ENCODE results near the gene HOGA1. TPM values are rescaled to one million over a fixed set of nuclear protein-coding genes. Genes with fewer than 3 reads are reported as not detected.

The HOGA1 gene
- total and polyA plus RNA-seq, 2 donors (not counting 1 experiment from before 2014, with no cell fraction given) = 0.58 to 1.5 TPM

DNA sequence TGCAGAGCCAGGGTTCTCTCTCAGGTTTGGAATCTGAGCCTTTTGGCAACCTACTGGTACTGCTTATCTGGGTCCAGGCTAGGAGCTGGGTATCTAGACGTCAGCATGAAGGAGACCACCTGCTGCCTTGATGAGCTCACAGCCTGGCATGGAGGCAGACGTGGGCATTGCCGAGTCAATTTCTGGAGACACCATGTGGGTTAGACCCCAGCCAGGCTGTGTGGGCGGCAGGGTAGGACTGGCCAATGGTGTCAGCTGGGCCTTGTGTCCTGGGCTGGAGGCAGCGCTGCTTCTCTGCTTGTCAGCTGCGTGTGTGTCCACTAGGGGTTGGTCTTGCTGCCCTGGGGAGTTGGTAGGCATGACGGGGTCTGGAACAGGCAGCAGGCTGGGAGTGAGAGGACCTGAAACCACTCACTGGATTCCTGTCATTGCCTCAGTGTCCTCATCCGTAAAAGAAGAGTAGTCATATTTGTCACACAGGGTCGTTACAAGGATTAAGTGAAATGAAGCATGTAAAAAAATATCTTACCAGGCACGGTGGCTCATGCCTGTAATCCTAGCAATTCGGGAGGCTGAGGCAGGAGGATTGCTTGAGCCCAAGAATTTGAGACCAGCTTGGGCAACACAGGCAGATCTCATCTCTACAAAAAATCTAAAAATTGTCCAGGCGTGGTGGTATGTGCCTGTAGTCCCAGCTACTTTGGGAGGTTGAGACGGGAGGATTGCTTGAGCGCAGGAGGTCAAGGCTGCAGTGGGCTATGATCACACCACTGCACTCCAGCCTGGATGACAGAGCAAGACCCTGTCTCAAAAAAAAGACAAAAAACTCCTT lies 43.3 kb upstream of the HOGA1 start:
- Histone ChIP-seq H3K79me2 (ENCODE audit: control insufficient read depth, insufficient read depth, low read length) (peaks cover 9% of the 10 kb centered on the region), H4K20me1 (ENCODE audit: control insufficient read depth, extremely low read depth, insufficient read depth, low read length) (no peaks in the 10 kb centered on the region), H3K27me3 (ENCODE audit: control insufficient read depth, insufficient read depth, low read length) (no peaks in the 10 kb centered on the region), H2AFZ (ENCODE audit: low read length) (no peak overlapping the region), H3K4me3 (replicated peaks in 1 of 4; ENCODE audit: control extremely low read depth in 1 of 4, insufficient read depth in 1 of 4, low read depth in 3 of 4, low read length in 4 of 4) (no peak overlapping the region), H3K4me2 (ENCODE audit: extremely low read depth, insufficient read depth, low read length) (peak overlapping the region; percentile 45), H3K9me3 (ENCODE audit: control insufficient read depth, insufficient read depth, low read depth, low read length) (no peaks in the 10 kb centered on the region), H3K27ac (ENCODE audit: insufficient read depth, low read length) (peak overlapping the region; percentile 91), H3K36me3 (ENCODE audit: control insufficient read depth, insufficient read depth, low read length) (no peaks in the 10 kb centered on the region), H3K4me1 (ENCODE audit: control insufficient read depth, extremely low read depth, insufficient read depth, low read length) (peaks cover 43% of the 10 kb centered on the region), H3K9ac (ENCODE audit: insufficient read depth, low read length) (no peak overlapping the region)
- TF ChIP-seq CTCF (conservative IDR thresholded peaks at IDR 0.05 in 1 of 2, IDR thresholded peaks at IDR 0.05 in 1 of 2; ENCODE audit: low read depth in 1 of 2, low read length in 2 of 2) (peak in 1 of 2 donors; percentile 4), EZH2 (IDR thresholded peaks at IDR 0.05; ENCODE audit: low read length, missing control alignments) (no peak)
- peak in 1 of 2 donors; percentile 62 for DNase-seq (ENCODE audit: low read depth in 2 of 2)

- H3K27me3 ChIP-seq (ENCODE audit: control insufficient read depth, insufficient read depth, low read length) = no peaks in the 10 kb centered on the region
- peak overlapping the region; percentile 36 for H3K9ac ChIP-seq (ENCODE audit: insufficient read depth, low read length)
- no peaks in the 10 kb centered on the region for H3K36me3 ChIP-seq (ENCODE audit: control insufficient read depth, insufficient read depth, low read length)
- TF ChIP-seq CTCF (conservative IDR thresholded peaks at IDR 0.05 in 1 of 2, IDR thresholded peaks at IDR 0.05 in 1 of 2; ENCODE audit: low read depth in 1 of 2, low read length in 2 of 2) (no peak), EZH2 (IDR thresholded peaks at IDR 0.05; ENCODE audit: low read length, missing control alignments) (no peak)
- peak overlapping the region; percentile 27 for H2AFZ ChIP-seq (ENCODE audit: low read length)
- H4K20me1 ChIP-seq (ENCODE audit: control insufficient read depth, extremely low read depth, insufficient read depth, low read length) = no peaks in the 10 kb centered on the region
- peaks cover 9% of the 10 kb centered on the region for H3K79me2 ChIP-seq (ENCODE audit: control insufficient read depth, insufficient read depth, low read length)
- H3K27ac ChIP-seq (ENCODE audit: insufficient read depth, low read length) = peak overlapping the region; percentile 91
- peak overlapping the region; percentile 68 for H3K4me2 ChIP-seq (ENCODE audit: extremely low read depth, insufficient read depth, low read length)
- DNase-seq (ENCODE audit: low read depth in 2 of 2) = peak; percentile 94 to 99
- H3K4me1 ChIP-seq (ENCODE audit: control insufficient read depth, extremely low read depth, insufficient read depth, low read length) = peaks cover 47% of the 10 kb centered on the region
- H3K9me3 ChIP-seq (ENCODE audit: control insufficient read depth, insufficient read depth, low read depth, low read length) = no peaks in the 10 kb centered on the region
- H3K4me3 ChIP-seq (replicated peaks in 1 of 4; ENCODE audit: control extremely low read depth in 1 of 4, insufficient read depth in 1 of 4, low read depth in 3 of 4, low read length in 4 of 4) = peak overlapping the region in 1 of 4 experiments; percentile 5
These were observed 41.8 kb upstream of the HOGA1 start for GRCh38 chr10:97542169-97543024.

DNA sequence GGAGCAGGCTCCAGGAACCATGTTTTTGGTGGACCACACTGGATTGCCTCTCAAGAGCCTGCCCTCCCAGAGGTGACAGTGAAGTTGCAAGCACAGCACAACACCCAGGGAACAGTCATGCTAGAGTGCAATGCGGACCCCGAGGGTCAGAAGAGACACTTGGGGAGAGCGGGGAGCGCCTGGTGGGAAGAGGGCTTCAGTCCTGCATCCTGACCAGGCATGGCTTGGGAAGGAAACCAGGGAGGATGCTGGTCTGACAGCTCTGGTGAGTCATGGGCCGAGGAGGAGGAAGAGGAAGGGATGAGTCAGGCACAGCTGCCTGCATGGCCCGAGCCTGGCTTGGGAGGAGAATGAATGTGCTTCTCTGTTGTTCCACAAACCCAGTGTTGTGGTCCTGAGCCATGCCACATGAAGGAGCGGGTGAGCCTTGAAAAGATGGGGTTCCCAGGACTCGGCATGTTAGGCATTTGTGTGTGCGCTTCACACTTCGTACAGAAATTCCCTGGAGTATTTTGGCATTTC lies 41.1 kb upstream of the HOGA1 start:
- TF ChIP-seq EZH2 (IDR thresholded peaks at IDR 0.05; ENCODE audit: low read length, missing control alignments) (no peak), CTCF (conservative IDR thresholded peaks at IDR 0.05 in 1 of 2, IDR thresholded peaks at IDR 0.05 in 1 of 2; ENCODE audit: low read depth in 1 of 2, low read length in 2 of 2) (no peak)
- DNase-seq (ENCODE audit: low read depth in 2 of 2) = peak; percentile 91 to 99
- Histone ChIP-seq H4K20me1 (ENCODE audit: control insufficient read depth, extremely low read depth, insufficient read depth, low read length) (no peaks in the 10 kb centered on the region), H3K79me2 (ENCODE audit: control insufficient read depth, insufficient read depth, low read length) (peaks cover 9% of the 10 kb centered on the region), H3K27me3 (ENCODE audit: control insufficient read depth, insufficient read depth, low read length) (no peaks in the 10 kb centered on the region), H3K4me3 (replicated peaks in 1 of 4; ENCODE audit: control extremely low read depth in 1 of 4, insufficient read depth in 1 of 4, low read depth in 3 of 4, low read length in 4 of 4) (peak overlapping the region in 1 of 4 experiments; percentile 21), H3K36me3 (ENCODE audit: control insufficient read depth, insufficient read depth, low read length) (no peaks in the 10 kb centered on the region), H3K9me3 (ENCODE audit: control insufficient read depth, insufficient read depth, low read depth, low read length) (no peaks in the 10 kb centered on the region), H2AFZ (ENCODE audit: low read length) (no peak overlapping the region), H3K9ac (ENCODE audit: insufficient read depth, low read length) (peak overlapping the region; percentile 36), H3K4me1 (ENCODE audit: control insufficient read depth, extremely low read depth, insufficient read depth, low read length) (peaks cover 47% of the 10 kb centered on the region), H3K4me2 (ENCODE audit: extremely low read depth, insufficient read depth, low read length) (peak overlapping the region; percentile 68), H3K27ac (ENCODE audit: insufficient read depth, low read length) (peak overlapping the region; percentile 91)
